Upper lobe of left lung (tissue), 6 donors: ENCODE data around the gene SECISBP2L. TPM values are rescaled to one million over a fixed set of nuclear protein-coding genes. Genes with fewer than 3 reads are reported as not detected.

ENCODE experiments used
- ATAC-seq, 2 donors: fragments of 200-7000 bp; cut with Tn5 transposase; one replicate each; pipeline ENCODE4 v1.9.1; 2022; ENCODE audit warnings: mild to moderate bottlenecking in 2 of 2, moderate library complexity in 2 of 2; ENCODE audit not compliant: low FRiP score in 2 of 2
- DNase-seq, 2 donors: peaks; one replicate each; pipeline ENCODE4 v3.0.0-alpha.2; 2019 to 2020
- H3K27ac ChIP-seq, 4 donors: fragments of 200-600 bp; sonication (generic); one replicate each; pipeline ENCODE4 v1.5.1; 2016 to 2019
- H3K27me3 ChIP-seq, 4 donors: fragments of 200-600 bp; sonication (generic); one replicate each; pipeline ENCODE4 v1.5.1; 2017 to 2019
- H3K36me3 ChIP-seq, 4 donors: fragments of 200-600 bp; sonication (generic); one replicate each; pipeline ENCODE4 v1.5.1; 2016 to 2019
- H3K4me1 ChIP-seq, 4 donors: fragments of 200-600 bp; sonication (generic); one replicate each; pipeline ENCODE4 v1.5.1; 2018 to 2019
- H3K4me3 ChIP-seq, 4 donors: fragments of 200-600 bp; sonication (generic); one replicate each; pipeline ENCODE4 v1.5.1; 2017 to 2019; ENCODE audit warnings: mild to moderate bottlenecking in 2 of 4, moderate library complexity in 1 of 4
- H3K9me3 ChIP-seq, 4 donors: fragments of 200-600 bp; sonication (generic); one replicate each; pipeline ENCODE4 v1.5.1; 2018 to 2019
- CTCF ChIP-seq, 6 experiments: fragments of 450-650 bp in 4 of 6; fragments of 200-600 bp in 2 of 6; sonication (generic) in 2 of 6; IDR thresholded peaks; one replicate each; pipeline ENCODE4 v1.5.1; 2016 to 2019; ENCODE audit warnings: antibody characterized with exemption in 6 of 6
- EP300 ChIP-seq, 4 donors: sonication (generic); formaldehyde crosslinking; IDR thresholded peaks; one replicate each; pipeline ENCODE4 v1.5.1; 2017; ENCODE audit warnings: antibody characterized with exemption in 4 of 4, control low read depth in 2 of 4
- POLR2A ChIP-seq, 4 donors: fragments of 450-650 bp; IDR thresholded peaks; one replicate each; pipeline ENCODE4 v1.5.1; 2016 to 2017; ENCODE audit warnings: antibody characterized with exemption in 4 of 4, mild to moderate bottlenecking in 2 of 4
- POLR2AphosphoS5 ChIP-seq, 2 donors: sonication (generic); formaldehyde crosslinking; IDR thresholded peaks; one replicate each; pipeline ENCODE4 v1.5.1; 2017; ENCODE audit warnings: antibody characterized with exemption in 2 of 2
- WGBS, 2 donors: methylation state at CpG; one replicate each; pipeline ENCODE4 v1.1.5; 2017 to 2018; 5-methylcytosine and 5-hydroxymethylcytosine counted together
- small RNA-seq, 4 donors: library from RNA; depleted of rRNA; stranded (forward); fragments of <200 nt; gene quantifications; one replicate each; pipeline ENCODE3, GENCODE V24; 2016
- total RNA-seq, 6 donors: library from RNA; depleted of rRNA in 4 of 6; stranded (reverse); fragments of >200 nt in 4 of 6; gene quantifications; one replicate each; pipeline versions ENCODE4 v1.1.0 to v1.2.1, GENCODE V29; 2016 to 2021
- donor health status: DM: no; HTN: no; CAD: no; lungs with moderate emphysema.
- donor health status: DM: no; HTN: yes; CAD: no; lungs with severe emphysema.

Gene SECISBP2L
- total RNA-seq, 6 donors from 2014 or later, result 71.4 to 286 (median 155) TPM

GRCh38 chr15:48940508-48940907 is 105.7 kb downstream of the SECISBP2L start:
- 78 to 89% methylated on average over 6 of the region's 6 CpGs for WGBS, 2 donors
- Histone ChIP-seq H3K27me3 (no peaks in the 10 kb centered on the region), H3K36me3 (no peaks in the 10 kb centered on the region), H3K9me3 (no peaks in the 10 kb centered on the region), H3K4me1 (no peaks in the 10 kb centered on the region), H3K4me3 (no peak overlapping the region), H3K27ac (no peak overlapping the region)
- TF ChIP-seq POLR2A (IDR thresholded peaks at IDR 0.05), result no peak
- no peak for TF ChIP-seq CTCF (IDR thresholded peaks at IDR 0.05)
- no peak for TF ChIP-seq POLR2AphosphoS5 (IDR thresholded peaks at IDR 0.05)
- TF ChIP-seq EP300 (IDR thresholded peaks at IDR 0.05), result no peak
- DNase-seq (no peak), ATAC-seq (peak in 1 of 2 donors; percentile 10)

- Histone ChIP-seq H3K9me3 (no peaks in the 10 kb centered on the region), H3K27me3 (no peaks in the 10 kb centered on the region), H3K27ac (no peak overlapping the region), H3K4me1 (no peaks in the 10 kb centered on the region), H3K36me3 (no peaks in the 10 kb centered on the region), H3K4me3 (no peak overlapping the region)
- DNase-seq (no peak), ATAC-seq (peak in 1 of 2 donors; percentile 70)
- 95 to 96% methylated on average over 4 of the region's 4 CpGs for WGBS, 2 donors
- TF ChIP-seq POLR2A (IDR thresholded peaks at IDR 0.05) (no peak), EP300 (IDR thresholded peaks at IDR 0.05) (no peak), CTCF (IDR thresholded peaks at IDR 0.05) (no peak), POLR2AphosphoS5 (IDR thresholded peaks at IDR 0.05) (no peak)
These were observed 106.6 kb downstream of the SECISBP2L start for GRCh38 chr15:48939648-48940047.

Small RNA genes within 50 kb of the gene (small RNA-seq; reads per million reads assigned to genes)
- gene RF00019, result 0 reads per million in 4 donors

Other genes with a start within 250 kb of the SECISBP2L start
- gene CEP152, start 235.4 kb downstream of the SECISBP2L start, total RNA-seq, result 10 to 100 TPM in 3 of 6 donors, 1 to 10 TPM in 3; 2.3 to 58.9 (median 8.4) TPM
- gene EID1, start 168.3 kb downstream of the SECISBP2L start, total RNA-seq, result 100 to 1,000 TPM in 4 of 6 donors, 10 to 100 TPM in 2; 56.6 to 147 (median 109) TPM
- under 1 TPM in 4 of 6 donors, not detected in 2; under 0.01 to 0.59 (median 0.20) TPM for gene SHC4, start 82.5 kb downstream of the SECISBP2L start, total RNA-seq
- 10 to 100 TPM; 16.8 to 65.0 (median 43.0) TPM for gene COPS2, start 109.2 kb upstream of the SECISBP2L start, total RNA-seq
- gene GALK2, start 123.8 kb upstream of the SECISBP2L start, total RNA-seq, result 10 to 100 TPM; 14.2 to 63.9 (median 40.7) TPM